GM19035 (cell line): Measurements from ENCODE around the gene GTF2F2.
A peak's percentile ranks its signal among the peaks of the same experiment; 100 is the strongest.
"Not testable (repeated sequence)": the region's sequence is repeated elsewhere in the genome, so short reads cannot be mapped to it uniquely, and the experiment has no call there.

Source experiments
- ATAC-seq: cut with Tn5 transposase; IDR thresholded peaks from one replicate; pipeline ENCODE4 v1.9.1; 2021; ENCODE audit not compliant: unreplicated experiment

The GTF2F2 gene

GRCh38 chr13:45178349-45179162, 58.2 kb downstream of the GTF2F2 start:
- ATAC-seq, result no peak

GRCh38 chr13:45179428-45179827, 59.1 kb downstream of the GTF2F2 start:
- no peak for ATAC-seq

GRCh38 chr13:45180303-45180702, 60.0 kb downstream of the GTF2F2 start:
- ATAC-seq, result no peak

DNA sequence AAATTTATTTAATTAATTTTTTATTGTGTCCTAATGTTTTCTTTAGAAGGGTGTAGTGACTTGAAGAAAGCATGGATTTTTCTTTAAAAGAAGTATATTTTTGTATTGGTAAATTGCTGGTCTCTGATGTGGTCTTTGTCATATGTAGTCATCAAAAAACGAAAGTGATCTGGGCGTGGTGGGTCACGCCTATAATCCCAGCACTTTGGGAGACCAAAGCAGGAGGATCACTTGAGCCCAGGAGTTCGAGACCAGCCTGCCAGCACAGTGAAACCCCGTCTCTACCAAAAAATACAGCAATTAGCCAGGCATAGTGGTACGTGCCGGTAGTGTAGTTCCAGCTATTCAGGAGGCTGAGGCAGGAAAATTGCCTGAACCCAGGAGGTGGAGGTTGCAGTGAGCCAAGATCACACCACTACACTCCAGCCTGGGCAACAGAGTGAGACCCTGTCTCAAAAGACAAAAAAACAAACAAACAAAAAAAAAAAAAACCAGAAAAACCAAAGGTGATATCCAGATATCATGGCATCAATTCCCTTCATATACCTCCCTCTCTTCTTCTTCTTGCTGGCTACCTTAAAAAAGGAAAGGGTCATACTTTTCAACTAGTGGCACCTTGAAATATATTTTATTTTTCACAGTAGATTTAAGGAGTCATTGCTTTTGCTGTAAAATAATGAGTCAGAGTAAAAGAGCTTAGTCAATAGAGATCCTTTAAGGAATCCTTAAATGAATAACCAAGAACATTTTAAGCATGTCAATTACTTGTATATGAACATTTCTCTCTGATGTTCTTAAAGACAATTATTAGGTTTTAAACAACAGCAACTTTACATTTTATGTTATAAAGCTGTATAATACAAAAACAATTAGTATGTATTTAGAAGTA, 60.6 kb downstream of the GTF2F2 start:
- no peak for ATAC-seq

DNA sequence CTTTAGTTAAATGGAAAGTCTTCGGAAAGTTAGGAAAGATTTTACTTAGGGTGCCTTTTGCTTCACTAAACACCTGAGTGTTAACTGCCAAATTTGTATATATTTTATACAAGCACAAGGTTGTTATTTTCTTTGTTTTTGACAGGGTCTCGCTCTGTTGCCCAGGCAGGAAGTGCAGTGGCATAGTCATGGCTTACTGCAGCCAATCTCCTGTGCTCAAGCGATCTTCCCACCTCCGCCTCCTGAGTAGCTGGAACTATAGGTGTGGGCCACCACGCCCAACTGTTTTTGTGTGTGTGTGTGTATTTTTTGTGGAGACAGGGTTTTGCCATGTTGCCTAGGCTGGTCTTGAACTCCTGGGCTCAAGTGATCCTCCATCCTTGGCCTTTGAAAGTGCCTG, 64.4 kb downstream of the GTF2F2 start:
- ATAC-seq, result no peak

DNA sequence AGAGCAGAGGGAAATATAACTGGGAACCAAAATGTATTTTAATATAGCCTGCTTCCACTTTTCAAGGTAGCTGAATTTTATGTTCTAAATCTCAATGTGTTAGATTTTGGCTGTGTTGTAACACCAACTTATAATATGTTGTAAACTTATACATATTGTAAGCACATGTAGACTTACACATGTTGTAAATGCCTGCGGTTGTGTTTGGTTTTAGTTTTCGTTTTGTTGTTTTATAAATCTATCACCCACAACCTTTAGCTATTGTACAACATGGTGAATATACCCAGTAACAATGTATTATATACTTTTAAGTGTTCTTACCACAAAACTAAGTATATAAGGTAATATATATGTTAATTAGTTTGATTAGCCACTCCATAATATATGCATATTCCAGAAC, 65.0 kb downstream of the GTF2F2 start:
- ATAC-seq, result no peak

DNA sequence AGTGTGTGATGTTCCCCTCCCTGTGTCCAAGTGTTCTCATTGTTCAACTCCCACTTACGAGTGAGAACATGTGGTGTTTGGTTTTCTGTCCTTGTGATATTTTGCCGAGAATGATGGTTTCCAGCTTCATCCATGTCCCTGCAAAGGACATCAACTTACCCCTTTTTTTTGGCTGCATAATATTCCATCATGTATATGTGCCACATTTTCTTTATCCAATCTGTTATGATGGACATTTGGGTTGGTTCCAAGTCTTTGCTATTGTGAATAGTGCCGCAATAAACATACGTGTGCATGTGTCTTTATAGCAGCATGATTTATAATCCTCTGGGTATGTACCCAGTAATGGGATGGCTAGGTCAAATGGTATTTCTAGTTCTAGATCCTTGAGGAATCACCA, 68.8 kb downstream of the GTF2F2 start:
- ATAC-seq, result not testable (repeated sequence)

GRCh38 chr13:45189511-45189910, 69.2 kb downstream of the GTF2F2 start:
- not testable (repeated sequence) for ATAC-seq

DNA sequence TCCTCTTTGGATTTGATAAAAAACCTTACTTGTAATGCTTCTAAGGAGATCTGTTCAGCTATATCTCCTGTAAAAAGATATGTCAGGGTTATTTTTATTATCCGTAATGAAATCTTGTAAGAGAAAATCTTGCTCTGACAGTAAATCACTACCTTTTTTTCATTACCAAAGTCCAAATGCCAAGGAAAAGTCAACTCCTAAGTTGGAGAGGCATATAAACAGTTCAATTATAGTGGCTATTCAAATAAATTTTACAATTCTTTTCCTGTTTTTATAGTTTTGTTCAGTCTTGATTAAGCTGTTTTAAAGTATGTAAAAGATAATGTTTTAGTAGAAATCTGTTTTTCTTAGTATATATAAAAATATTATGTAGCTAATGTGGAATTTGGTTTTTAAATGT, 71.6 kb downstream of the GTF2F2 start:
- ATAC-seq, result no peak

GRCh38 chr13:45194081-45194939, 74.0 kb downstream of the GTF2F2 start:
- ATAC-seq, result no peak

DNA sequence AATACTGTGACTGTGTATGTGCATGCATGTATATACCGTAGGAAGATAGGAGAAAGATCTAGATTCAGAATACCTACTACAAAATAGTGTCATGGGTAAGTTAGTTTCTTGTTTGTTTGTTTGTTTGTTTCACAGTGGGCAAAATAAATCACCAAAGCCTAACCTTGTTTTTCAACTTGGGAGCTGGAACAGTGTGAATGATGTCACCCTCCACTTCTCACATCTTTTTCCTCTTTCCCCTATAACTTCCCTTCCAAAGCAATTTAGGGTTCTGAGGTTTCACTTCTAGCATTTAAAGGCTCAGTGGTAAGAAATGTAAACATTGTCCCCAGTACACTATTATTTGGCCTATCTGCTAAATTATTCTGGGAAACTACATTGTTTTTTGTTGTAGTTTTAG, 75.1 kb downstream of the GTF2F2 start:
- ATAC-seq, result no peak

DNA sequence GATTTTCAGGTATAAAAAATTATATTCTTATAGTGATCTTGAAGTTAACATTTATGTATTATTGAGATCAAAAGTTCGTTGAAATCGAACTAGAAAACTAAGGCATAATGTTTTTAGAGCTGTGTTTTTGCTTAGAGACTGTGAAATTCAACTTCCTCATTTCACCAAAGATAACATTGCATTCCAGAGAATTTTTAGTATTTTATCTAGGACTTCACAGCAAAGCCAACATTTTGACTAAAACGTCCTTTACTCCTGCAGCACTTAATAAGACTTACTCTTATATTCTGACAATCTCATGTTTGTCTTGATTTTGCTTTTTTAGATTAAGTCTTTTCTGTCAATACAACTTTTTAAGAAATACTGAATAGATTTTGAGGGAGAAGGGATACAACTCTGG, 75.8 kb downstream of the GTF2F2 start:
- ATAC-seq, result no peak

- ATAC-seq, result no peak
These were observed 76.3 kb downstream of the GTF2F2 start for GRCh38 chr13:45196622-45197021.

DNA sequence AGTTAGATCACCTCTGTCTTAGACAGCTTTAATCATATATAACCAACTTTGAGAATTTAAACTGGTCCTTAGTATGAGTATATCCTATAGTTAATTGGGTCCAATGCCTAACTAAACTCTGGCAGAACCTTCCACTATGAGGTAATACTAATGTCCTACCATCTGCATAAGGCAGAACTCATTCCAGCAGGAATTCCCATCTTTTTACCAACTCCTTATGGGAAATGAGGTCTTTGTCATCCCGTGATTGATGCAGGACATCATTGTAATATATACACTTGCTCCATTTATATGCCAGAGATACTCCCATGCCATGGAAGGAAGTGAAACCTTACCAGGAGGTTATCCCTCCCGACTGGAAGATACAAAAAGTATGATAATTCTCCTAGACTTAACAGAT, 77.7 kb downstream of the GTF2F2 start:
- no peak for ATAC-seq

- no peak for ATAC-seq
These were observed 78.6 kb downstream of the GTF2F2 start for GRCh38 chr13:45198924-45199323.

- no peak for ATAC-seq
These were observed 79.4 kb downstream of the GTF2F2 start for GRCh38 chr13:45199711-45200110.

GRCh38 chr13:45200701-45201232, 80.5 kb downstream of the GTF2F2 start, which contains the start of gene KCTD4:
KCTD4 (minus strand) TSS chr13:45201045; CDS start chr13:45194567, 6,478 bp downstream.
- no peak for ATAC-seq

DNA sequence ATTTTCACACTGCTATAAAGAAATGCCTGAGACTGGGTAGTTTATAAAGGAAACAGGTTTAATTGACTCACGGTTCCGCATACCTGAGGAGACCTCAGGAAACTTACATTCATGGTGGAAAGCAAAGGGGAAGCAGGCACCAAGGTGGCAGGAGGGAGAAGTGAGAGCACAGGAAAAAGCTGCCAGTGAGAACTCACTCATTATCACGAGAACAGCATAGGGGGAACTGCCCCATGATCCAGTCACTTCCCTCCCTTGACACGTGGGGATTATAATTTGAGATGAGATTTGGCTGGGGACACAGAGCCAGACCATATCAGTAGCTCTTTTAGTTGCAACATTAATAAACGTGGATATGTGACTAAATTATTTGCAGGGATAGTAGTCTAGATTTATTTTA, 84.8 kb downstream of the GTF2F2 start:
- ATAC-seq, result no peak

- peak; percentile 57 for ATAC-seq
These were observed 86.0 kb downstream of the GTF2F2 start for GRCh38 chr13:45206340-45206739.

GRCh38 chr13:45207319-45207718, 87.0 kb downstream of the GTF2F2 start:
- ATAC-seq, result no peak

GRCh38 chr13:45208132-45208531, 87.8 kb downstream of the GTF2F2 start:
- no peak for ATAC-seq
